ENCODE results near the gene GNAZ.

The GNAZ gene

GRCh38 chr22:23124611-23125511 lies 54.5 kb downstream of the GNAZ start:
- H3K4me3 ChIP-seq (ENCODE audit: low read depth, low read length), result no peak overlapping the region
- TF ChIP-seq, protein P1, sequence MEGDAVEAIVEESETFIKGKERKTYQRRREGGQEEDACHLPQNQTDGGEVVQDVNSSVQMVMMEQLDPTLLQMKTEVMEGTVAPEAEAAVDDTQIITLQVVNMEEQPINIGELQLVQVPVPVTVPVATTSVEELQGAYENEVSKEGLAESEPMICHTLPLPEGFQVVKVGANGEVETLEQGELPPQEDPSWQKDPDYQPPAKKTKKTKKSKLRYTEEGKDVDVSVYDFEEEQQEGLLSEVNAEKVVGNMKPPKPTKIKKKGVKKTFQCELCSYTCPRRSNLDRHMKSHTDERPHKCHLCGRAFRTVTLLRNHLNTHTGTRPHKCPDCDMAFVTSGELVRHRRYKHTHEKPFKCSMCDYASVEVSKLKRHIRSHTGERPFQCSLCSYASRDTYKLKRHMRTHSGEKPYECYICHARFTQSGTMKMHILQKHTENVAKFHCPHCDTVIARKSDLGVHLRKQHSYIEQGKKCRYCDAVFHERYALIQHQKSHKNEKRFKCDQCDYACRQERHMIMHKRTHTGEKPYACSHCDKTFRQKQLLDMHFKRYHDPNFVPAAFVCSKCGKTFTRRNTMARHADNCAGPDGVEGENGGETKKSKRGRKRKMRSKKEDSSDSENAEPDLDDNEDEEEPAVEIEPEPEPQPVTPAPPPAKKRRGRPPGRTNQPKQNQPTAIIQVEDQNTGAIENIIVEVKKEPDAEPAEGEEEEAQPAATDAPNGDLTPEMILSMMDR (IDR thresholded peaks at IDR 0.05; ENCODE audit: low read depth, low read length), result no peak
- in situ Hi-C loops (cut with HindIII; ENCODE audit: low sequenced_read_pairs), result no loop called here
- no peak for DNase-seq (ENCODE audit: low read depth, low spot score)

DNA sequence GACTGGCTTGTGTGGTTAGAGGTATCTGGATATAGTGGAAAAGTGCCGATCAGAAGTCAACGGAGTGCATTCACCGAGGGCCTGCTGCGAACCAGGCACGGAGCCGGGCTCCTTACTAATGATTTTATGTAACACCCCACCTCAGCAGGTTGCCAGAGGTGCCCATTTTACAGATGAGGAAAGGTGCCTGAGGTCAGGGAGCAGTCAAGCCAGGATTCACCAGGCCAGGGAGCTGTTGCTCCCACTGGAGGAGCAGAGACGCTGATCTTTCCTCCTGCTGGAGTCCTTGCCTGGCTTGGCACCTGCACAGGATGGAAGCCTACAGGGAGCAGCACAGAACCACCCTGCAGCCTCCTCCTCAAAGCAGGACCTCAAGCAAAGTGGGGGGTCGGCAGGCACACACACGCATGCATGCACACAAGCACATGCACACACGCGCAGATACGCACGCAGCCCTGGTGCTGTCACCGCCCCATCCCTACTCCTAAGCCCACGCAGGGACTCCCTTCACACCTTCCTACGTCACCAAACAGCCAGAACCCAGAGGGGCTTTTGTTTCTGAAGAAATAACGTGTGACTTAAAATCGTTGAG lies 55.3 kb downstream of the GNAZ start:
- TF ChIP-seq, protein P1 (IDR thresholded peaks at IDR 0.05; ENCODE audit: low read depth, low read length), result no peak
- in situ Hi-C loops (cut with HindIII; ENCODE audit: low sequenced_read_pairs), result no loop called here
- H3K4me3 ChIP-seq (ENCODE audit: low read depth, low read length), result no peak overlapping the region
- DNase-seq (ENCODE audit: low read depth, low spot score), result no peak

GRCh38 chr22:23126165-23127054 lies 56.1 kb downstream of the GNAZ start:
- TF ChIP-seq, protein P1 (IDR thresholded peaks at IDR 0.05; ENCODE audit: low read depth, low read length), result no peak
- no peak overlapping the region for H3K4me3 ChIP-seq (ENCODE audit: low read depth, low read length)
- in situ Hi-C loops (cut with HindIII; ENCODE audit: low sequenced_read_pairs), result no loop called here
- DNase-seq (ENCODE audit: low read depth, low spot score), result no peak

- no peak for DNase-seq (ENCODE audit: low read depth, low spot score)
- in situ Hi-C loops (cut with HindIII; ENCODE audit: low sequenced_read_pairs), result no loop called here
- H3K4me3 ChIP-seq (ENCODE audit: low read depth, low read length), result no peak overlapping the region
- TF ChIP-seq, protein P1 (IDR thresholded peaks at IDR 0.05; ENCODE audit: low read depth, low read length), result no peak
Measured at GRCh38 chr22:23127055-23127756, 56.9 kb downstream of the GNAZ start.

DNA sequence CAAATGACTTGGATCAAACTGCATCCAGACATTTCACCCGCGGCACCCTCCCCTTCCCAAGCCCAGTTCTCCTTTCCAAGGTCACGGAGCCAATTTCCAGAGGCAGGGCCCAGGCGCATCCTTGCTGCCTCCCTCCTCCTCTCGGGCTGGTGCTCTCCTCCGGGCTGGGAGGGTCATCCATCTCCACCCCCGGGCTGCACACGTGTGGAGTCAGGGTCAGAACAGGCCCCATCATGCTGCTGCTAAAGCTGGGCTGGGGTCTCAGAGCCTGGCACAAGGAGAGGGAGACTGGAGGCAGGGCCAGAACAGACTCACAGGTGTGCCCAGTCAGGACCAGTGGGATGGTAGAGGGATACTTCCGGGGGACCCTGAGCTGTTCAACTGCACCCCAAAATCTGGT lies 57.5 kb downstream of the GNAZ start:
- DNase-seq (ENCODE audit: low read depth, low spot score), result no peak
- no peak overlapping the region for H3K4me3 ChIP-seq (ENCODE audit: low read depth, low read length)
- in situ Hi-C loops (cut with HindIII; ENCODE audit: low sequenced_read_pairs), result no loop called here
- TF ChIP-seq, protein P1 (IDR thresholded peaks at IDR 0.05; ENCODE audit: low read depth, low read length), result no peak
